Fibroblast of the conjunctiva (primary cell): Measurements from ENCODE around the gene TNFRSF14.

Experiments used
- DNase-seq: peaks from one replicate; pipeline ENCODE4 v3.0.0-alpha.2; 2010; ENCODE audit warnings: low read depth

Gene TNFRSF14

GRCh38 chr1:2587860-2588571 lies 31.8 kb downstream of the TNFRSF14 start:
- no peak for DNase-seq

- no peak for DNase-seq
These were observed 32.7 kb downstream of the TNFRSF14 start for GRCh38 chr1:2588661-2589430.

- DNase-seq, result no peak
These were observed 33.5 kb downstream of the TNFRSF14 start for GRCh38 chr1:2589431-2590232.

GRCh38 chr1:2590233-2591141 lies 34.3 kb downstream of the TNFRSF14 start:
- no peak for DNase-seq

- no peak for DNase-seq
These were observed 35.0 kb downstream of the TNFRSF14 start for GRCh38 chr1:2591233-2591580.

- DNase-seq, result no peak
These were observed 35.5 kb downstream of the TNFRSF14 start for GRCh38 chr1:2591581-2592261.

- DNase-seq, result no peak
These were observed 36.5 kb downstream of the TNFRSF14 start for GRCh38 chr1:2592672-2593071.

GRCh38 chr1:2593251-2593878 lies 37.2 kb downstream of the TNFRSF14 start:
- DNase-seq, result no peak

GRCh38 chr1:2594001-2594640 lies 38.0 kb downstream of the TNFRSF14 start:
- DNase-seq, result no peak

GRCh38 chr1:2594641-2595131 lies 38.5 kb downstream of the TNFRSF14 start:
- DNase-seq, result no peak

- DNase-seq, result no peak
These were observed 39.2 kb downstream of the TNFRSF14 start for GRCh38 chr1:2595261-2595811.

GRCh38 chr1:2595812-2596529 lies 39.8 kb downstream of the TNFRSF14 start:
- no peak for DNase-seq

GRCh38 chr1:2596530-2597333 lies 40.6 kb downstream of the TNFRSF14 start:
- DNase-seq, result no peak

GRCh38 chr1:2597441-2598328 lies 41.5 kb downstream of the TNFRSF14 start:
- no peak for DNase-seq

GRCh38 chr1:2598329-2598931 lies 42.3 kb downstream of the TNFRSF14 start:
- no peak for DNase-seq

GRCh38 chr1:2601721-2602303 lies 45.6 kb downstream of the TNFRSF14 start:
- DNase-seq, result no peak
